Aorta (tissue), 5 donors: ENCODE measurements around the gene PLEKHA6. TPM values are rescaled to one million over a fixed set of nuclear protein-coding genes. Genes with fewer than 3 reads are reported as not detected.

Experiments
- ATAC-seq: fragments of 200-7000 bp; cut with Tn5 transposase; one replicate; pipeline ENCODE4 v1.9.1; 2022; ENCODE audit warnings: moderate library complexity; ENCODE audit not compliant: low FRiP score
- DNase-seq, 2 donors: peaks; one replicate each; pipeline ENCODE4 v3.0.0-alpha.2; 2020
- H3K27ac ChIP-seq, 2 donors: one replicate each; pipeline ENCODE4 v1.5.1; 2013; ENCODE audit warnings: low read length in 2 of 2, mild to moderate bottlenecking in 2 of 2, moderate library complexity in 2 of 2, control low read depth in 1 of 2, inconsistent platforms in 1 of 2, low read depth in 1 of 2
- H3K27me3 ChIP-seq, 2 donors: one replicate each; pipeline ENCODE4 v1.6.1; 2013; ENCODE audit warnings: control low read depth in 1 of 2, low read length in 1 of 2, mild to moderate bottlenecking in 1 of 2, moderate library complexity in 1 of 2; ENCODE audit not compliant: insufficient read depth in 2 of 2, control insufficient read depth in 1 of 2
- H3K36me3 ChIP-seq, 2 donors: one replicate each; pipeline ENCODE4 v1.6.1; 2013; ENCODE audit warnings: control low read depth in 1 of 2, low read length in 1 of 2, mild to moderate bottlenecking in 1 of 2; ENCODE audit not compliant: insufficient read depth in 2 of 2, control insufficient read depth in 1 of 2
- H3K4me1 ChIP-seq, 2 donors: one replicate each; pipeline ENCODE4 v1.6.1; 2013; ENCODE audit warnings: low read length in 2 of 2, control low read depth in 1 of 2, mild to moderate bottlenecking in 1 of 2, moderate library complexity in 1 of 2; ENCODE audit not compliant: insufficient read depth in 2 of 2, control insufficient read depth in 1 of 2
- H3K4me3 ChIP-seq, 2 donors: one replicate each; pipeline ENCODE4 v1.5.1; 2013; ENCODE audit warnings: low read length in 2 of 2, control low read depth in 1 of 2, mild to moderate bottlenecking in 1 of 2
- H3K9me3 ChIP-seq: one replicate; pipeline ENCODE4 v1.6.1; 2013; ENCODE audit warnings: mild to moderate bottlenecking, low read length; ENCODE audit not compliant: control insufficient read depth
- WGBS, 2 donors: extraction: QIAGEN DNeasy Blood & Tissue Kit; methylation state at CpG; one replicate each; pipeline ENCODE4 v1.1.7; 2013; 5-methylcytosine and 5-hydroxymethylcytosine counted together
- intact Hi-C, 2 donors: fragments of 100-400 bp; cut with DNase I; formaldehyde crosslinking; loops; one replicate each; pipeline versions ENCODE4 v1.14.2 to v1.15.0; 2022
- polyA plus RNA-seq, 2 donors: library from polyadenylated mRNA; stranded (reverse); fragments of 200-250 nt; gene quantifications; one replicate each; pipeline ENCODE4 v1.2.3, GENCODE V29; 2013
- total RNA-seq, 2 donors: library from RNA; stranded (reverse); fragmentation: NEBNext Ultra II Directional; extraction: Animal tissue kit (Norgen Biotek cat#: 25700); gene quantifications; one replicate each; pipeline ENCODE4 v1.2.1, GENCODE V29; 2021
- donor health status: healthy with polysubstance abuse.
- donor health status: Bipolar disorder and iron deficiency.
- donor health status: DM: no; HTN: no; CAD: no.
- donor health status: DM: no; HTN: no; CAD: no.
- donor health status: DM: yes; HTN: yes; CAD: no.

The PLEKHA6 gene
- total and polyA plus RNA-seq, 4 donors: 0.56 to 19.6 (median 5.0) TPM

- no peaks in the 10 kb centered on the region for H3K27me3 ChIP-seq
- DNase-seq: no peak
- intact Hi-C loops: no loop called here
- no peak overlapping the region for H3K4me3 ChIP-seq
- H3K4me1 ChIP-seq: peaks cover 0 to 3% of the 10 kb centered on the region in 2 donors
- no peaks in the 10 kb centered on the region for H3K9me3 ChIP-seq
- no peak overlapping the region for H3K27ac ChIP-seq
- WGBS, 2 donors: 79 to 82% methylated on average over 10 of the region's 10 CpGs
- no peak for ATAC-seq
- H3K36me3 ChIP-seq: no peaks in the 10 kb centered on the region
These were observed 64.1 kb downstream of the PLEKHA6 start for GRCh38 chr1:204295671-204296070.

GRCh38 chr1:204294357-204294756 is 65.4 kb downstream of the PLEKHA6 start:
- no peaks in the 10 kb centered on the region for H3K36me3 ChIP-seq
- DNase-seq (peak in 1 of 2 donors; percentile 63), ATAC-seq (peak; percentile 89)
- no peak overlapping the region for H3K27ac ChIP-seq
- no peak overlapping the region for H3K4me3 ChIP-seq
- intact Hi-C loops: no loop called here
- peaks cover 0 to 3% of the 10 kb centered on the region in 2 donors for H3K4me1 ChIP-seq
- no peaks in the 10 kb centered on the region for H3K9me3 ChIP-seq
- no peaks in the 10 kb centered on the region for H3K27me3 ChIP-seq
- WGBS, 2 donors: 34 to 41% methylated on average over 5 of the region's 5 CpGs

- DNase-seq (no peak), ATAC-seq (peak; percentile 53)
- H3K4me3 ChIP-seq: no peak overlapping the region
- no peaks in the 10 kb centered on the region for H3K27me3 ChIP-seq
- H3K36me3 ChIP-seq: no peaks in the 10 kb centered on the region
- H3K27ac ChIP-seq: no peak overlapping the region
- H3K4me1 ChIP-seq: peaks cover 0 to 3% of the 10 kb centered on the region in 2 donors
- intact Hi-C loops: no loop called here
- no peaks in the 10 kb centered on the region for H3K9me3 ChIP-seq
- 70 to 75% methylated on average over 7 of the region's 7 CpGs for WGBS, 2 donors
These were observed 66.0 kb downstream of the PLEKHA6 start for GRCh38 chr1:204293605-204294337.

GRCh38 chr1:204292740-204293139 is 67.0 kb downstream of the PLEKHA6 start:
- H3K27ac ChIP-seq: no peak overlapping the region
- intact Hi-C loops: no loop called here
- H3K4me3 ChIP-seq: no peak overlapping the region
- peaks cover 0 to 3% of the 10 kb centered on the region in 2 donors for H3K4me1 ChIP-seq
- ATAC-seq: no peak
- no peaks in the 10 kb centered on the region for H3K27me3 ChIP-seq
- WGBS, 2 donors: 41 to 47% methylated on average over 5 of the region's 5 CpGs
- no peak for DNase-seq
- H3K36me3 ChIP-seq: no peaks in the 10 kb centered on the region
- H3K9me3 ChIP-seq: no peaks in the 10 kb centered on the region

- intact Hi-C loops: no loop called here
- WGBS, 2 donors: 10 to 14% methylated on average over 4 of the region's 4 CpGs
- Histone ChIP-seq H3K4me1 (peaks cover 0 to 3% of the 10 kb centered on the region in 2 donors), H3K4me3 (no peak overlapping the region), H3K9me3 (no peaks in the 10 kb centered on the region), H3K27ac (no peak overlapping the region), H3K36me3 (no peaks in the 10 kb centered on the region), H3K27me3 (no peaks in the 10 kb centered on the region)
- ATAC-seq (no peak), DNase-seq (no peak)
These were observed 70.4 kb downstream of the PLEKHA6 start for GRCh38 chr1:204289280-204289679.

GRCh38 chr1:204288021-204288588 is 71.6 kb downstream of the PLEKHA6 start:
- Histone ChIP-seq H3K4me3 (no peak overlapping the region), H3K27ac (no peak overlapping the region), H3K9me3 (no peaks in the 10 kb centered on the region), H3K36me3 (no peaks in the 10 kb centered on the region), H3K27me3 (no peaks in the 10 kb centered on the region), H3K4me1 (no peaks in the 10 kb centered on the region)
- DNase-seq: peak in 1 of 2 donors; percentile 80
- intact Hi-C loops: no loop called here
- 50 to 54% methylated on average over 8 of the region's 8 CpGs for WGBS, 2 donors
- peak; percentile 17 for ATAC-seq

GRCh38 chr1:204287466-204287891 is 72.2 kb downstream of the PLEKHA6 start:
- no peaks in the 10 kb centered on the region for H3K9me3 ChIP-seq
- no peak overlapping the region for H3K4me3 ChIP-seq
- no peaks in the 10 kb centered on the region for H3K36me3 ChIP-seq
- H3K4me1 ChIP-seq: no peaks in the 10 kb centered on the region
- intact Hi-C loops: no loop called here
- no peak overlapping the region for H3K27ac ChIP-seq
- DNase-seq (no peak), ATAC-seq (peak; percentile 22)
- 70 to 80% methylated on average over 8 of the region's 8 CpGs for WGBS, 2 donors
- H3K27me3 ChIP-seq: no peaks in the 10 kb centered on the region

- 25 to 36% methylated on average over 8 of the region's 8 CpGs for WGBS, 2 donors
- Histone ChIP-seq H3K36me3 (no peaks in the 10 kb centered on the region), H3K27me3 (no peaks in the 10 kb centered on the region), H3K27ac (no peak overlapping the region), H3K4me1 (no peaks in the 10 kb centered on the region), H3K4me3 (no peak overlapping the region), H3K9me3 (no peaks in the 10 kb centered on the region)
- DNase-seq (peak in 1 of 2 donors; percentile 79), ATAC-seq (peak; percentile 43)
- intact Hi-C loops: no loop called here
These were observed 72.8 kb downstream of the PLEKHA6 start for GRCh38 chr1:204286831-204287421.

- Histone ChIP-seq H3K9me3 (no peaks in the 10 kb centered on the region), H3K4me3 (no peak overlapping the region), H3K27ac (no peak overlapping the region), H3K4me1 (no peaks in the 10 kb centered on the region), H3K27me3 (no peaks in the 10 kb centered on the region), H3K36me3 (no peaks in the 10 kb centered on the region)
- DNase-seq (no peak), ATAC-seq (no peak)
- 81 to 98% methylated on average over 5 of the region's 5 CpGs for WGBS, 2 donors
- intact Hi-C loops: no loop called here
These were observed 73.4 kb downstream of the PLEKHA6 start for GRCh38 chr1:204286315-204286714.
